Adrenal gland (tissue), 12 donors: Measurements from ENCODE around the gene CES4A. TPM values are rescaled to one million over a fixed set of nuclear protein-coding genes. Genes with fewer than 3 reads are reported as not detected.
"Not testable (repeated sequence)": the region's sequence is repeated elsewhere in the genome, so short reads cannot be mapped to it uniquely, and the experiment has no call there.

Source experiments
- DNase-seq, 7 donors: peaks; one replicate each; pipeline ENCODE4 v3.0.0-alpha.2; 2019 to 2020
- H3K27ac ChIP-seq, 5 donors: fragments of 200-600 bp; sonication (generic) in 4 of 5; 1 replicate in 3 of 5; 2 replicates in 2 of 5; pipeline versions ENCODE4 v1.5.1 to v1.8.0; 2016 to 2020; ENCODE audit warnings: mild to moderate bottlenecking in 1 of 5
- H3K27me3 ChIP-seq: fragments of 200-600 bp; 2 replicates; pipeline ENCODE4 v1.8.0; 2021
- H3K36me3 ChIP-seq, 2 donors: fragments of 200-600 bp; replicated peaks in 1 of 2; 1 replicate in 1 of 2; 2 replicates in 1 of 2; pipeline versions ENCODE4 v1.5.1 to v1.8.0; 2018 to 2022
- H3K4me1 ChIP-seq, 2 donors: fragments of 200-600 bp; replicated peaks in 1 of 2; 1 replicate in 1 of 2; 2 replicates in 1 of 2; pipeline versions ENCODE4 v1.5.1 to v1.8.0; 2018 to 2021
- H3K4me3 ChIP-seq, 4 donors: fragments of 200-600 bp; sonication (generic) in 3 of 4; one replicate each; pipeline ENCODE4 v1.5.1; 2016 to 2018
- H3K9me3 ChIP-seq, 3 donors: fragments of 200-600 bp; sonication (generic) in 1 of 3; replicated peaks in 1 of 3; 1 replicate in 2 of 3; 2 replicates in 1 of 3; pipeline versions ENCODE4 v1.5.1 to v1.8.0; 2016 to 2021
- POLR2A ChIP-seq, 2 donors: fragments of 450-650 bp; IDR thresholded peaks; one replicate each; pipeline ENCODE4 v1.6.1; 2017; ENCODE audit warnings: antibody characterized with exemption in 2 of 2, mild to moderate bottlenecking in 2 of 2, moderate library complexity in 1 of 2
- WGBS, 4 donors: extraction: QIAGEN DNeasy Blood & Tissue Kit in 2 of 4; methylation state at CpG; one replicate each; pipeline versions ENCODE4 v1.1.5 to v1.1.7; 2013 to 2017; 5-methylcytosine and 5-hydroxymethylcytosine counted together
- intact Hi-C, 2 donors: fragments of 100-400 bp; cut with DNase I; formaldehyde crosslinking; loops; one replicate each; pipeline versions ENCODE4 v1.14.1 to v1.15.0; 2022 to 2023
- polyA plus RNA-seq, 3 donors: library from polyadenylated mRNA; stranded (reverse); fragments of 200-250 nt in 2 of 3; fragments of 350-450 nt in 1 of 3; fragmentation: Illumina TruSeq in 1 of 3; extraction: RNeasy Lipid Tissue Mini Kit (QIAGEN cat#74804) in 1 of 3; gene quantifications; one replicate each; pipeline ENCODE4 v1.2.3, GENCODE V29; 2013 to 2014
- total RNA-seq, 9 donors: library from RNA; depleted of rRNA in 4 of 9; stranded (reverse); fragments of >200 nt in 4 of 9; fragments of 120-200 nt in 1 of 9; fragmentation: NEBNext Ultra II Directional in 1 of 9; extraction: Animal tissue kit (Norgen Biotek cat#: 25700) in 1 of 9; gene quantifications; one replicate each; pipeline versions ENCODE4 v1.1.0 to v1.2.4, GENCODE V29; 2013 to 2023
- TF ChIP-seq, protein P1 (sequence below), 6 experiments: fragments of 450-650 bp in 4 of 6; fragments of 200-600 bp in 2 of 6; sonication (generic) in 1 of 6; IDR thresholded peaks; 1 replicate in 5 of 6; 2 replicates in 1 of 6; pipeline versions ENCODE4 v1.5.1 to v1.8.0; 2016 to 2021; ENCODE audit warnings: antibody characterized with exemption in 6 of 6, mild to moderate bottlenecking in 2 of 6, moderate library complexity in 1 of 6
- donor health status: healthy with polysubstance abuse.
- donor health status: Bipolar disorder and iron deficiency.
- donor health status: DM: yes; HTN: yes; CAD: no.
- donor health status: DM: no; HTN: no; CAD: no.
- donor health status: DM: no; HTN: no; CAD: no.
- donor health status: DM: yes; HTN: yes; CAD: no.

The CES4A gene
- total and polyA plus RNA-seq, 12 donors: 4.4 to 127 (median 15.9) TPM

- Histone ChIP-seq H3K27me3 (no peaks in the 10 kb centered on the region), H3K4me1 (peaks cover 0 to 2% of the 10 kb centered on the region in 2 donors), H3K4me3 (no peak overlapping the region), H3K9me3 (no peaks in the 10 kb centered on the region), H3K36me3 (no peaks in the 10 kb centered on the region), H3K27ac (no peak overlapping the region)
- no peak for DNase-seq
- TF ChIP-seq, protein P1, sequence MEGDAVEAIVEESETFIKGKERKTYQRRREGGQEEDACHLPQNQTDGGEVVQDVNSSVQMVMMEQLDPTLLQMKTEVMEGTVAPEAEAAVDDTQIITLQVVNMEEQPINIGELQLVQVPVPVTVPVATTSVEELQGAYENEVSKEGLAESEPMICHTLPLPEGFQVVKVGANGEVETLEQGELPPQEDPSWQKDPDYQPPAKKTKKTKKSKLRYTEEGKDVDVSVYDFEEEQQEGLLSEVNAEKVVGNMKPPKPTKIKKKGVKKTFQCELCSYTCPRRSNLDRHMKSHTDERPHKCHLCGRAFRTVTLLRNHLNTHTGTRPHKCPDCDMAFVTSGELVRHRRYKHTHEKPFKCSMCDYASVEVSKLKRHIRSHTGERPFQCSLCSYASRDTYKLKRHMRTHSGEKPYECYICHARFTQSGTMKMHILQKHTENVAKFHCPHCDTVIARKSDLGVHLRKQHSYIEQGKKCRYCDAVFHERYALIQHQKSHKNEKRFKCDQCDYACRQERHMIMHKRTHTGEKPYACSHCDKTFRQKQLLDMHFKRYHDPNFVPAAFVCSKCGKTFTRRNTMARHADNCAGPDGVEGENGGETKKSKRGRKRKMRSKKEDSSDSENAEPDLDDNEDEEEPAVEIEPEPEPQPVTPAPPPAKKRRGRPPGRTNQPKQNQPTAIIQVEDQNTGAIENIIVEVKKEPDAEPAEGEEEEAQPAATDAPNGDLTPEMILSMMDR (IDR thresholded peaks at IDR 0.05): no peak
- no peak for TF ChIP-seq POLR2A (IDR thresholded peaks at IDR 0.05)
- WGBS, 4 donors: 75 to 100% (median 90%) methylated on average over 1 to 6 of the region's 6 CpGs
- intact Hi-C loops: no loop called here
These were observed 14.7 kb upstream of the CES4A start for GRCh38 chr16:66973716-66974115.

- intact Hi-C loops: not testable (repeated sequence)
These were observed 14.0 kb upstream of the CES4A start for GRCh38 chr16:66974156-66974931.

DNA sequence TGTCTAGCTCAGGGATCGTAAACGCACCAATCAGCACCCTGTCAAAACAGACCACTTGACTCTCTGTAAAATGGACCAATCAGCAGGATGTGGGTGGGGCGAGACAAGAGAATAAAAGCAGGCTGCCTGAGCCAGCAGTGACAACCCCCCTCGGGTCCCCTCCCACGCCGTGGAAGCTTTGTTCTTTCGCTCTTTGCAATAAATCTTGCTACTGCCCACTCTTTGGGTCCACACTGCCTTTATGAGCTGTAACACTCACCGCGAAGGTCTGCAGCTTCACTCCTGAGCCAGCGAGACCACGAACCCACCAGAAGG lies 13.5 kb upstream of the CES4A start:
- H3K4me3 ChIP-seq, H3K27me3 ChIP-seq, H3K36me3 ChIP-seq, H3K27ac ChIP-seq, H3K4me1 ChIP-seq, DNase-seq, H3K9me3 ChIP-seq: not testable (repeated sequence)
- intact Hi-C loops: loop anchor here (5.0 kb wide), 2 partner anchors 127 to 182 kb away; partner anchors contain the start of genes FBXL8 (in 1 of the 2) and TRADD (in 1 of the 2)
- WGBS, 4 donors: 64 to 72% (median 65%) methylated on average over 6 to 11 of the region's 11 CpGs

More at GRCh38 chr16:66974156-66974931, 14.0 kb upstream of the CES4A start:
- not testable (repeated sequence) for H3K27ac ChIP-seq, H3K36me3 ChIP-seq, DNase-seq, H3K4me3 ChIP-seq, H3K9me3 ChIP-seq, H3K4me1 ChIP-seq, H3K27me3 ChIP-seq
- WGBS, 4 donors: 86 to 93% (median 89%) methylated on average over 8 to 32 of the region's 32 CpGs

GRCh38 chr16:66975302-66975893 lies 13.0 kb upstream of the CES4A start:
- H3K27me3 ChIP-seq: no peaks in the 10 kb centered on the region
- 63 to 81% (median 76%) methylated on average over 14 of the region's 14 CpGs for WGBS, 4 donors

DNA sequence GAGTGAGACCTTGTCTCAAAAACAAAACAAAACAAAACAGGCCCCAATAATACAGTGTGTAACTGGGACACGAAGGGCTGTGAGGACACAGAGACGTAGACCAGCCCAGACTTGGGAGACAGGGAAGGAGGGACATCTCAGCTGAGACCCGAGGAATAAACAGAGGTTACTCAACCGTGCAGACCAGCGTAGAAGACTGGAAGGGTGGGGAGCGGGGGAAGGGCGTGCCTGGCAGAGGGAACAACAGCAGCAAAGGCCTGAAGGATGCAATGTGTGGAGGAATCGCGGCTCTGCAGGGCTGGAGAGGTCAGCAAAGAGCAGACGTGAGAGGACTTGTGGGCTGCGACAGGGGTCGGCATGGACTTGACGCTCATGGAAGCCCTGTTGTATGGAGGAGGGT lies 11.6 kb upstream of the CES4A start:
- 41 to 55% (median 53%) methylated on average over 12 to 13 of the region's 13 CpGs for WGBS, 4 donors
- Histone ChIP-seq H3K4me1 (no peaks in the 10 kb centered on the region), H3K4me3 (no peak overlapping the region), H3K27ac (no peak overlapping the region), H3K27me3 (no peaks in the 10 kb centered on the region), H3K36me3 (no peaks in the 10 kb centered on the region), H3K9me3 (no peaks in the 10 kb centered on the region)
- intact Hi-C loops: loop anchor here (5.0 kb wide), 2 partner anchors 126 to 181 kb away; partner anchors contain the start of genes FBXL8 (in 1 of the 2) and TRADD (in 1 of the 2)
- TF ChIP-seq POLR2A (IDR thresholded peaks at IDR 0.05): no peak
- TF ChIP-seq, protein P1 (IDR thresholded peaks at IDR 0.05): no peak
- no peak for DNase-seq

More at GRCh38 chr16:66975302-66975893, 13.0 kb upstream of the CES4A start:
- TF ChIP-seq, protein P1 (IDR thresholded peaks at IDR 0.05): no peak
- no peak for TF ChIP-seq POLR2A (IDR thresholded peaks at IDR 0.05)
- intact Hi-C loops: loop anchor here (5.0 kb wide), 2 partner anchors 127 to 182 kb away; partner anchors contain the start of genes FBXL8 (in 1 of the 2) and TRADD (in 1 of the 2)
- H3K27ac ChIP-seq: no peak overlapping the region
- no peaks in the 10 kb centered on the region for H3K9me3 ChIP-seq
- H3K4me3 ChIP-seq: no peak overlapping the region
- no peaks in the 10 kb centered on the region for H3K36me3 ChIP-seq
- H3K4me1 ChIP-seq: no peaks in the 10 kb centered on the region
- DNase-seq: no peak
